Mesodermal cell (in vitro differentiated cells): ENCODE data around the gene OTUB1.

Experiments
- H3K27ac ChIP-seq: 2 replicates; pipeline ENCODE4 v1.7.0; 2013; ENCODE audit warnings: mild to moderate bottlenecking, low read depth, low read length, moderate library complexity; ENCODE audit not compliant: severe bottlenecking
- H3K36me3 ChIP-seq: 2 replicates; pipeline ENCODE4 v1.7.1; 2013; ENCODE audit warnings: mild to moderate bottlenecking, low read length, moderate library complexity; ENCODE audit not compliant: control insufficient read depth, insufficient read depth
- H3K4me1 ChIP-seq: one replicate; pipeline ENCODE4 v1.7.1; 2013; ENCODE audit warnings: mild to moderate bottlenecking, low read length; ENCODE audit not compliant: insufficient read depth, control insufficient read depth, poor library complexity, severe bottlenecking
- H3K4me3 ChIP-seq: 2 replicates; pipeline ENCODE4 v1.7.0; 2013; ENCODE audit warnings: low read length, control low read depth, mild to moderate bottlenecking; ENCODE audit not compliant: insufficient read depth, poor library complexity, severe bottlenecking; ENCODE audit errors: extremely low read depth
- H3K9me3 ChIP-seq: 2 replicates; pipeline ENCODE4 v1.7.1; 2013; ENCODE audit warnings: mild to moderate bottlenecking, low read length, moderate library complexity; ENCODE audit not compliant: control insufficient read depth
- WGBS, 2 experiments: methylation state at CpG; one replicate each; pipeline ENCODE4 v1.1.5; 2013; ENCODE audit warnings: missing lambda C conversion rate in 2 of 2; ENCODE audit not compliant: insufficient coverage in 2 of 2; 5-methylcytosine and 5-hydroxymethylcytosine counted together

The OTUB1 gene

DNA sequence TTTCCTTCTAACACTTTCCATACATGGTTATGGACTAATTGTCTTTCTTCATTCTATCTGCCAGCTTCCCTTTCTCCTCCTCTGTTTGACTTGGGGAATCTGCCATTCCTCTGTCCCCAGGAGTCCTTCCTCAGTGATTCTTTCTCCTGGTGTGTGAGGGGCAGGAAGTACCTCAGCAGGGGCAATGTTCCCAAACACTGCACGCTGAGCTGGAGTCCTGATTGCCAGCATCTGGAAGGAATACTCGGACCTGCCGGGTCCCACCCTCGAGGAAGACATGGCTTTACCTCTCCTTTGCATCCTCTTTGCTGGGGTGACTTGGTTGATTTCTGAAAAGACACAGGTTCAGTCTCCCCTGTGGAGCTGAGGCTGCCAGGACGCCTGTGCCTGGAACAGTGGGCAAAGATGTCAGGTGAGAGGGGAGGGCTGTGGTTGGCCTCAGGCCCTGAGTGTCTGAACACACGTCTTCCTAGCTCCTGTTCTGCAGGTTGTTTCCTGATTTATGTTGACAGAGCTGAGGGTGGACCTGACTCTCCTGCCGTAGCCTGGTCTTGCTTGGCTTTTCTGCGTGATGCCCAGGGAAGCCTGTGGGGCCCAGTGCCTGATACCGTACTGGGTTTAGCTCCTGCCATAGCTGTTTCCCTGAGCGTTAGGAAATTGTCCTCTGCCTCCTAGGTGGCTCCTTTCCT lies 7.5 kb upstream of the OTUB1 start:
- 72 to 79% methylated on average over 5 to 7 of the region's 10 CpGs for WGBS, 2 experiments
- peaks cover 14% of the 10 kb centered on the region for H3K36me3 ChIP-seq
- H3K27ac ChIP-seq, result no peak overlapping the region
- no peaks in the 10 kb centered on the region for H3K9me3 ChIP-seq
- peaks cover 13% of the 10 kb centered on the region for H3K4me1 ChIP-seq
- H3K4me3 ChIP-seq, result no peak overlapping the region

GRCh38 chr11:63979426-63979825 lies 6.8 kb upstream of the OTUB1 start:
- Histone ChIP-seq H3K4me3 (no peak overlapping the region), H3K4me1 (peaks cover 13% of the 10 kb centered on the region)
- WGBS, 2 experiments, result 93 to 100% methylated on average over 3 of the region's 5 CpGs

DNA sequence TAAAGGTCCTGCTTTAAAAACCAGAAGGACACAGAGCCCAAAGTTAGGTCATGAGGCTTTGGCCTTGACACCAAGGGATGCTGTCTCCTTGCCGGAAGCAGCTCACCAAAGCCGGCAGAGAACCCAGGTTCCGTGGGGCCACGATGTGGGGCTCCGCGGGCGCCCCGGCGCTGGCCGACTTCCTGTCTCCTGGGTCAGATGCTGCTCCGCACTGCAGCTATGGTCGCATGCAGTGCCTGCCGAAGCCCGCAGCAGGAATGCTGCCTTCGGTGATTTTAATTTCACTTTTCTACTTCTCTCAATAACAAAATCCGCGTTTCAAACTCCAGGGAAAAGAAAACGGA lies 454 bp upstream of the OTUB1 start:
- peaks cover 16% of the 10 kb centered on the region for H3K4me1 ChIP-seq
- H3K36me3 ChIP-seq, result peaks cover 26% of the 10 kb centered on the region
- H3K9me3 ChIP-seq, result no peaks in the 10 kb centered on the region
- H3K4me3 ChIP-seq, result peak overlapping the region; percentile 77
- 45% methylated on average over 15 of the region's 18 CpGs for WGBS, 2 experiments
- H3K27ac ChIP-seq, result peak overlapping the region; percentile 94

More at GRCh38 chr11:63979426-63979825, 6.8 kb upstream of the OTUB1 start:
- H3K36me3 ChIP-seq, result peaks cover 14% of the 10 kb centered on the region
- no peaks in the 10 kb centered on the region for H3K9me3 ChIP-seq
- H3K27ac ChIP-seq, result no peak overlapping the region

DNA sequence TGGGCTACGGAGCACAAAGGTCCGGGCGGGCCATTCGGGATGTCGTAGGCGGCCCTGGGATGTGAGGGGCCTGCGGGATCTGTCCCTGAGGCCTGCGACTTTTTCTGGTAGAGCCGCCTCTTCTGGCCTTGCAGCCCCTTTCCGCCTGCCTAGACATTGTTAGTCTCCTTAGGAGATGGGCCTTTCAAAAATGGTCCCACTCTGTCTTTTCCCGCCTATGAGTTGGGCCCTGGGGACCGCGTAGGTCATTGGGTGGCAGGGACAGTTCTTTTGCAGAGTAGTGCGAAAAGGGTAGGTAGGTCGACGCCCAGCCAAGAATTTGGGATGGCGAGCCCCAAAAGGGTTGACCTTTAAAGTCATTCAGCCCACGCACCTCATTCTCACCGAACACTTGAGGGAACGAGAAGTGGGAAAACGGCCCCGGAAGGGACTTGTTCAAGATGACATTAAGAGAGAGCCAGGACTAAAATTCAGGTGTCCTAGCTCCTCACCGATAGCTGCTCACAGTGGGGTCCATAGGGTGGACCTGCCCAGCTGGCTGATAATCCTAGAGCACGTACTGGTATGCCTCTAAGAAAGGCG lies 785 bp downstream of the OTUB1 start:
- Histone ChIP-seq H3K4me1 (peaks cover 15% of the 10 kb centered on the region), H3K4me3 (peak overlapping the region; percentile 77), H3K36me3 (peaks cover 36% of the 10 kb centered on the region), H3K27ac (peak overlapping the region; percentile 94), H3K9me3 (no peaks in the 10 kb centered on the region)
- 35 to 39% methylated on average over 22 to 23 of the region's 25 CpGs for WGBS, 2 experiments

DNA sequence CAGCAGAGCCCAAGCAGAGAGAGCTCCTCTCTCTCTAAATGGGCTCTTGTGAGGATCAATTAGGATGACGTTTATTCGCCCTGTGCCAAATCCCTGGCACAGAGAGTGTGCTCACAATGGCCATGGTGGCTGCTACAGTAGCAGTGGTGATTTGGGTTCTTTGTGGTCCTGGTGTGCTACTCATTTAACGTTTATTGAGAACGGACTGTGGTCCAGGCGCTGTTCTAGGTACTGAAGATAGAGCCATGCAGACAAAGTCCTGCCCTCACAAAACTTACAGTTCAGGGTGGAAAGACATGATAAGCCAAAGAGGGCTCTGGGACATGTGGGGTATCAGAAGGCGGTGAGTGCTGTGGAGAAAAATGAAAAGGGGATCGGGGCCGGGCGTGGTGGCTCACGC lies 5.3 kb downstream of the OTUB1 start:
- H3K27ac ChIP-seq, result no peak overlapping the region
- H3K4me1 ChIP-seq, result peaks cover 7% of the 10 kb centered on the region
- H3K4me3 ChIP-seq, result no peak overlapping the region
- peaks cover 61% of the 10 kb centered on the region for H3K36me3 ChIP-seq
- 99 to 100% methylated on average over 7 to 9 of the region's 10 CpGs for WGBS, 2 experiments
- no peaks in the 10 kb centered on the region for H3K9me3 ChIP-seq

DNA sequence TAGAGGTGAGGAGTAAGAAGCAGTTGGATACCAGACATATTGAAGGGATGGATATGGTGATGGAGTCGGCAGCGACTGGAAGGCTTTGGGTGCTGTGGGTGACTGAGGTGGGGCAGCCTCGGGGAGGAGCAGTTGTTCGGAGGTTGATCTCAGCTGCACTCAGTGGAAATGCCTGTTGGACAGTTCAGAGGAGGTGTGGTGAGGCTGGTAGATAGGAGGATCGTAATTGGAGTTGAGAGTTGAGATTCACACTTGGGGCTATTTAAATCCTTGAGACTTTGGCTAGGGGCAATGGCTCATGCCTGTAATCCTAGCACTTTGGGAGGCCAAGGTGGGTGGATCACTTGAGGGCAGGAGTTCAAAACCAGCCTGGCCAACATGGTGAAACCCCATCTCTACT lies 6.9 kb downstream of the OTUB1 start:
- peaks cover 2% of the 10 kb centered on the region for H3K4me1 ChIP-seq
- H3K9me3 ChIP-seq, result no peaks in the 10 kb centered on the region
- H3K36me3 ChIP-seq, result peaks cover 71% of the 10 kb centered on the region
- no peak overlapping the region for H3K27ac ChIP-seq
- H3K4me3 ChIP-seq, result no peak overlapping the region
- 94 to 97% methylated on average over 5 of the region's 5 CpGs for WGBS, 2 experiments

- H3K4me1 ChIP-seq, result peaks cover 8% of the 10 kb centered on the region
- H3K36me3 ChIP-seq, result peaks cover 66% of the 10 kb centered on the region
- 98% methylated on average over 5 to 6 of the region's 6 CpGs for WGBS, 2 experiments
- H3K27ac ChIP-seq, result no peak overlapping the region
- no peaks in the 10 kb centered on the region for H3K9me3 ChIP-seq
- H3K4me3 ChIP-seq, result no peak overlapping the region
These were observed 7.8 kb downstream of the OTUB1 start for GRCh38 chr11:63993993-63994392.

DNA sequence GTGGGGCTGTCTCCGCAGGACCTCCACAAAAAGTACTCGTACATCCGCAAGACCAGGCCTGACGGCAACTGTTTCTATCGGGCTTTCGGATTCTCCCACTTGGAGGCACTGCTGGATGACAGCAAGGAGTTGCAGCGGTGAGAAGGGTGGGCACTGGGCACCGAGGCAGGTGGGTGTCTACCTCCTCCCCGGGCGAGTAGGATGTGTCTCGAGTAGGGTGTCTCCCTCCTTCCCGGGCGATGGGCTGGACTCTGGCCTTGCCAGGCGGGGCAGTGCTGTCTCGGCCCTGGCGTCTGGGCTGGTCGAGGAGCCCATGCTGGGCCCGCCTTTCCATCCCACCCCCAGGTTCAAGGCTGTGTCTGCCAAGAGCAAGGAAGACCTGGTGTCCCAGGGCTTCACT lies 10.3 kb downstream of the OTUB1 start:
- peaks cover 46% of the 10 kb centered on the region for H3K36me3 ChIP-seq
- no peaks in the 10 kb centered on the region for H3K9me3 ChIP-seq
- H3K4me1 ChIP-seq, result peaks cover 11% of the 10 kb centered on the region
- no peak overlapping the region for H3K27ac ChIP-seq
- 94 to 96% methylated on average over 17 to 18 of the region's 18 CpGs for WGBS, 2 experiments
- H3K4me3 ChIP-seq, result no peak overlapping the region

- H3K27ac ChIP-seq, result no peak overlapping the region
- no peak overlapping the region for H3K4me3 ChIP-seq
- H3K36me3 ChIP-seq, result peaks cover 43% of the 10 kb centered on the region
- 94 to 97% methylated on average over 23 to 25 of the region's 27 CpGs for WGBS, 2 experiments
- H3K9me3 ChIP-seq, result no peaks in the 10 kb centered on the region
- H3K4me1 ChIP-seq, result peaks cover 11% of the 10 kb centered on the region
These were observed 11.0 kb downstream of the OTUB1 start for GRCh38 chr11:63997104-63997700.

DNA sequence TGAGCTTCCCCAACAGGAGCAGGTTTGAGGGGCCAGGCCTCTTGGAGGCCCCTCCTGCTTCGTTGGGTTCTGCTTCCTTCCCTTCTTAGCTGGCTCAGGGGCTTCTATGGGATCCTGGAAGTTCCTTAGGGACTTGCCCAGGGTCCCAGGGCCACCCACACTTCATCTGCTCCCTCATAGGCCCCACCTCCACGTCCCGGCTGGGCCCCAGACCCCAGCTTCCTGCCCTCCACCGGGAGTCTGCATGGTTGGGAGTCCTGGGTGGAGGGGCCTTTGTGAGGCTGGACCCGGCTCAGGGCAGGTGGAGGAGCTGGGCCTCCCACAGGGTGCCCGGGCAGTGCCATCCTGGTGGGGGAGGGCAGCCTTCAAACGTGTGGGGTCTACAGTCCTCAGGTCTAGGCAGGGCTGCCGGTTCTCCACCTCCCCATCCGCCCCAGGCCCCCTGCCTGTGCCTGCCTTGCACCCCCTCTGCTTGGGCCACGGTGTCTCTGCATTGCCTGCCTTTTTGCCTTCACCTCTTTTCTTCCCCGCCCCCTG lies 11.6 kb downstream of the OTUB1 start:
- Histone ChIP-seq H3K36me3 (peaks cover 43% of the 10 kb centered on the region), H3K9me3 (no peaks in the 10 kb centered on the region), H3K27ac (no peak overlapping the region), H3K4me3 (no peak overlapping the region), H3K4me1 (peaks cover 11% of the 10 kb centered on the region)
- WGBS, 2 experiments, result 83 to 84% methylated on average over 7 to 10 of the region's 11 CpGs
